Esophagus muscularis mucosa (tissue), 3 donors: ENCODE results near the gene KLHL29.

Experiments
- POLR2A ChIP-seq: fragments of 450-650 bp; IDR thresholded peaks from one replicate; pipeline ENCODE4 v1.6.1; 2017; ENCODE audit warnings: antibody characterized with exemption, moderate library complexity, mild to moderate bottlenecking, low read depth
- POLR2AphosphoS5 ChIP-seq, 2 donors: sonication (generic); formaldehyde crosslinking; IDR thresholded peaks; one replicate each; pipeline ENCODE4 v1.6.1; 2017; ENCODE audit warnings: antibody characterized with exemption in 2 of 2
- TF ChIP-seq, protein P1 (sequence below), 3 experiments: fragments of 200-600 bp in 2 of 3; fragments of 450-650 bp in 1 of 3; sonication (generic) in 2 of 3; IDR thresholded peaks; one replicate each; pipeline ENCODE4 v1.5.1; 2017 to 2019; ENCODE audit warnings: antibody characterized with exemption in 3 of 3, mild to moderate bottlenecking in 2 of 3, moderate library complexity in 1 of 3

DNA sequence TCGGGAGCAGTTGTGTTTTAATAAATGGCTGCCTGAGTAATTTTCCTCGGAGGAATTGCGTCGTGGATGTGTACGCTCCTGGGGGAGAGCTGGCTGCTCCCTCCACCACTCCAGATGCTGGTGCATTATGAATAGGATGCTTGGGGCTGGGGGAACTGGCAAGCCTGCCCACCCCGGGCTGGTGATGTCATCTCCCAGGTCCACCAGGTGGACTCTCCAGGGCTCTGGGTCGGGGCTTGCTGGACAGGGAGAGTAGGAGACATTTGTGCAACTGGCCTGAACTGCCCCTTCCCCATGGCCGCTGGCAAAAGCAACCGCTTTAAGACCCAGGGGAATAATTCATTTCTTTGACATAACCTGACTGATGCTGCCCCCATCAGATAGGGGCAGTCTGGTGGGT lies 158.7 kb downstream of the KLHL29 start:
- TF ChIP-seq, protein P1, sequence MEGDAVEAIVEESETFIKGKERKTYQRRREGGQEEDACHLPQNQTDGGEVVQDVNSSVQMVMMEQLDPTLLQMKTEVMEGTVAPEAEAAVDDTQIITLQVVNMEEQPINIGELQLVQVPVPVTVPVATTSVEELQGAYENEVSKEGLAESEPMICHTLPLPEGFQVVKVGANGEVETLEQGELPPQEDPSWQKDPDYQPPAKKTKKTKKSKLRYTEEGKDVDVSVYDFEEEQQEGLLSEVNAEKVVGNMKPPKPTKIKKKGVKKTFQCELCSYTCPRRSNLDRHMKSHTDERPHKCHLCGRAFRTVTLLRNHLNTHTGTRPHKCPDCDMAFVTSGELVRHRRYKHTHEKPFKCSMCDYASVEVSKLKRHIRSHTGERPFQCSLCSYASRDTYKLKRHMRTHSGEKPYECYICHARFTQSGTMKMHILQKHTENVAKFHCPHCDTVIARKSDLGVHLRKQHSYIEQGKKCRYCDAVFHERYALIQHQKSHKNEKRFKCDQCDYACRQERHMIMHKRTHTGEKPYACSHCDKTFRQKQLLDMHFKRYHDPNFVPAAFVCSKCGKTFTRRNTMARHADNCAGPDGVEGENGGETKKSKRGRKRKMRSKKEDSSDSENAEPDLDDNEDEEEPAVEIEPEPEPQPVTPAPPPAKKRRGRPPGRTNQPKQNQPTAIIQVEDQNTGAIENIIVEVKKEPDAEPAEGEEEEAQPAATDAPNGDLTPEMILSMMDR (IDR thresholded peaks at IDR 0.05), result no peak
- TF ChIP-seq POLR2AphosphoS5 (IDR thresholded peaks at IDR 0.05) (no peak), POLR2A (no peak)
